Activated CD8-positive, alpha-beta memory T cell treated with anti-CD3 and anti-CD28 coated beads for 24 hours (primary cell): Measurements from ENCODE around the gene TRIP13.

Source experiments
- DNase-seq: peaks from one replicate; pipeline ENCODE4 v3.0.0-alpha.2; 2020

Gene TRIP13

DNA sequence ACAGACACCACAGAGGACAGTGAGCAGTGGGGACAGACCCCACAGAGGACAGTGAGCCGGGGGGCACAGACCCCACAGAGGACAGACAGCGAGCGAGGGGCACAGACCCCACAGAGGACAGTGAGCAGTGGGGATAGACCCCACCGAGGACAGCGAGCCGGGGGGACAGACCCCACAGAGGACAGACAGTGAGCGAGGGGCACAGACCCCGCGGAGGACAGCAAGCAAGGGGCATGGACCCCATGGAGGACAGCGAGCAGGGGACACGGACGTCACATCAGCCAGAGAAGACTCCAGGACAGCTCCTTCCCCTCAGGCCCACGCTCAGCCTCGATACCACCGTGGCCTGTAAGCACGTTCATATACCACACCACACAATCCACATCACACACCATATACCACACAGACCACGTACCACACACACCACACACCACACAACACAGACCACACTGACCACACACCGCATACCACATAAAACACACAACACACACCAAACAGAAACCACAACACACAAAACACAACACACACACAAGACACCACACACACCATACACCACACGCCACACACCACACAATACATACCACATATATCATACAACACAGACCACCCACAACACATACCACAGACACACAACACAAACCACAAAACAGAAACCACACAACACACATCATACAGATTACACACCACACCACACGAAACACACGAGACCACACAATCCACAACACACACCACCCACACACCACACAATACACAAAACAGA is 36.7 kb upstream of the TRIP13 start:
- no peak for DNase-seq

- DNase-seq, result no peak
Measured at GRCh38 chr5:856531-857425, 35.9 kb upstream of the TRIP13 start.

GRCh38 chr5:858726-859125 is 34.0 kb upstream of the TRIP13 start:
- DNase-seq, result no peak

DNA sequence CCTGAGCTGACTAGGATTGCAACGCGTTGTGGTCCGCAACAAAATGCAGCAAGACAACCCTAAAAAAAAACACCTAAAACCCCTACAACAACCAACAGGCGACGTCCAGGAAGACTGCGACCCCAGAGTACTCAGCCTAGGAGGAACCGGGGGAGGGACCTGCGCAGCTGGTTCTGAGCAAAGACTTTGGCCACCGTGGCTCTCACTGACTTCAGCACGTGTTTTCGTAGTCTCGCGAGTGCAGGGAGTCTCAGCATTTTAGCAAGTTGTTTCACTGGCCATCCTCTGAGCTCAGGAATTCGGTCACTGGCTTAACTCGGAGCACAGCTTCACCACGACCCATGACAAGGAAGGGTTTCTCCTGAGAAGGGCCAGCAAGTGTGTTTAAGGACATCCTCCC is 33.3 kb upstream of the TRIP13 start:
- no peak for DNase-seq

DNA sequence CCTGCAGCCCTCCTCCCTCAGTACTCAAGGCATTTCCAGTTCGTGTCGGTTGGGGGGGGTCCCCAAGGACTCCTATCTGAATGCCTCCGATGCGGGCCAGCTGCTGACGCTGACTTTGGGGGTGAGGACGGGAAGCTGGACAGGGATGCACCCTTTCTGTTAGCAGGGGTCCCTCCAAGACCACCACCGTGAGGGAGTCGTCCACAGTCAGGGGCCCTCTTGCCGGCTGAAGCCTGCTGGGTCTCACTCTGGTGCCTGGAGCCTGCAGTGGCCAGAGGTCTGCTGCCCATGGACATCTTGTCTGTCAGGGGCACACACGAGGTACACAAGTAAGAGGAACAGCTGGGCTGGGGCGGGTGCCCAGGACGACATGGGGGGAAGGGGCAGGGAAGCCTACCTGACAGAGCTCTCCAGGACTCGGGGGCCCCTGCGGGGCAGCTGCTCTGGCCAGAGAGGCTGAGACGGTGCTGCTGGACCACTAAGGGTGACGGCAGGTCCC is 32.8 kb upstream of the TRIP13 start:
- DNase-seq, result no peak

GRCh38 chr5:860506-861150 is 32.1 kb upstream of the TRIP13 start:
- no peak for DNase-seq

- no peak for DNase-seq
Measured at GRCh38 chr5:861442-862366, 31.0 kb upstream of the TRIP13 start.

DNA sequence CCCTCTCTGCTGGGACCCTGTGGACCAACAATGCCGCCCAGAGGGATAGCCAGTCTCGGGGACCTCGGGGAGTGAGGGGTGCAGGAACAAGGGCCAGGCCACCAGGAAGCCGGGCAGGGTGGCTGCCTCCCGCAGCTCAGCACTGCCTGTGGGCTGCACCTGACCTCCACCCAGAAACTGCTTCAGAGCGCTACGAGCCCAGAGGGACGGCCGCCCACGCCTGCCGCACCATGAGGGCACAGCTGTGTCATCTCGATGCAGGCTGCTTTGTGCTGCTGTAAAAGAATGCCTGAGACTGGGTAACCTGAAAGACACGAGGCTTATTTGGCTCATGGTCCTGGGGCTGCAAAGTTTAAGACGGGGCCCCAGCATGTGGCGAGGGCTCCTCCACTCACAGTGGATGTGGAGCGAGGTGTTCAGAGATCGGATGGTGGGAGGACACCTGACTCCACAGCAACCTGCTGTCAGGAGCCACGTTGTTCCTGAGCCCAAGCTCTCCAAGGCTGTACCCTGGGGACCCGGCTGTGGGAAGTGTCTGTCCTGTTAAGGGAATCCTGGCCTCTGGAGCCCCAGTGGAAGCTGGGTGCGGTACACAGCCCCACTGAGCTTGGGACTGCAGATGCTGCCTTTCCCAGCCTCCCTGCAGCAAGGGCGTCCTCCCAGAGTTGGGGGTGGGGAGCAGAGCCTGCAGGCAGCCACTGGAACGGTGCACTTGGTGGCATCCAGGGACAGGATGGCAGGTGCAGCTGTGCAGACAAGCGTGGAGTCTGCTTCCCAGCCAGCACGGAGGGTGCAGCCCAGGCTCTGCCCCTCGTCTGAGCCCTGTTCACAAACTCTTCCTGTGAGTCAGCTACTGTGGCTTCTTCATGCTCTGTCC is 30.1 kb upstream of the TRIP13 start:
- no peak for DNase-seq

- no peak for DNase-seq
Measured at GRCh38 chr5:863244-863805, 29.4 kb upstream of the TRIP13 start.

- no peak for DNase-seq
Measured at GRCh38 chr5:864492-865167, 28.1 kb upstream of the TRIP13 start.

GRCh38 chr5:865168-865521 is 27.5 kb upstream of the TRIP13 start:
- no peak for DNase-seq

- DNase-seq, result no peak
Measured at GRCh38 chr5:865771-866170, 26.9 kb upstream of the TRIP13 start.

DNA sequence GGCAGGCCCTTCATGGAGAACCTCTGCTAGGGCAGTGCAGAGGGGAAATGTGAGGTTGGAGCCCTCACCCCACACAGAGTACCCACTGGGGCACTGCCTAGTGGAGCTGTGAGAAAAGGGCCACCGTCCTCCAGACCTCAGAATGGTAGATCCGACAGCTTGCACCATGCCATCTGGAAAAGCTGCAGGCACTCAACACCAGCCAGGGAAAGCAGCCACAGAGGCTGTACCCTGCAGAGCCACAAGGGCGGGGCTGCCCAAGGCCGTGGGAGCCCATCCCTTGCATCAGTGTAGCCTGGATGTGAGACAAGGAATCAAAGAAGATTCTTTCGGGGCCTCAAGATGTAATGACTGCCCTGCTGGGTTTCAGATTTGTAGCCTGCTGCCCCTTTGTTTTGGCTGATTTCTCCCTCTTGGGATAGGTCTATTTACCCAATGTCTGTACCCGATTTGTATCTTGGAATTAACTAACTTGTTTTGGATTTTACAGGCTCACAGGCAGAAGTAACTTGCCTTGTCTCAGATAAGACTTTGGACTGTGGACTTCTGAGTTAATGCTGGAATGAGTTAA is 25.3 kb upstream of the TRIP13 start:
- DNase-seq, result no peak

GRCh38 chr5:868428-869135 is 24.1 kb upstream of the TRIP13 start:
- DNase-seq, result no peak

DNA sequence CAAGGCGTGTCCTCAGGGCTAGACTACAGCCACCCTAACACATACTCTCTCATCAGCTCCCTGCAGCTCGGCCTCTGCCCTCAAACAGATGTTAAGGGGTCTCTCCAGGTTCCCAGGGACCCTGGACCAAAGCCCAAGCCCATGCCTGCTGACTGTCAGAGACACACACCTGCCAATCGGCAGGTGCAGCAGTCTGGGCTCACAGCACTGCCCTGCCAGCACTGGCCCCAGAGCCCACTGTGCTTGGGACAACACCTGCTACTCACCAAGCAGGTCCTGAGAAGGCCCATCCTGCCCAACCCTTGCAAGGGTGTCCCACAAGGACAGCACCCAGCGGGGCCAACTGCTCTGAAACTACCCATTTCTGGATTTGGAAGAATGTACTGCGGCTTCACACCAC is 21.7 kb upstream of the TRIP13 start:
- no peak for DNase-seq

DNA sequence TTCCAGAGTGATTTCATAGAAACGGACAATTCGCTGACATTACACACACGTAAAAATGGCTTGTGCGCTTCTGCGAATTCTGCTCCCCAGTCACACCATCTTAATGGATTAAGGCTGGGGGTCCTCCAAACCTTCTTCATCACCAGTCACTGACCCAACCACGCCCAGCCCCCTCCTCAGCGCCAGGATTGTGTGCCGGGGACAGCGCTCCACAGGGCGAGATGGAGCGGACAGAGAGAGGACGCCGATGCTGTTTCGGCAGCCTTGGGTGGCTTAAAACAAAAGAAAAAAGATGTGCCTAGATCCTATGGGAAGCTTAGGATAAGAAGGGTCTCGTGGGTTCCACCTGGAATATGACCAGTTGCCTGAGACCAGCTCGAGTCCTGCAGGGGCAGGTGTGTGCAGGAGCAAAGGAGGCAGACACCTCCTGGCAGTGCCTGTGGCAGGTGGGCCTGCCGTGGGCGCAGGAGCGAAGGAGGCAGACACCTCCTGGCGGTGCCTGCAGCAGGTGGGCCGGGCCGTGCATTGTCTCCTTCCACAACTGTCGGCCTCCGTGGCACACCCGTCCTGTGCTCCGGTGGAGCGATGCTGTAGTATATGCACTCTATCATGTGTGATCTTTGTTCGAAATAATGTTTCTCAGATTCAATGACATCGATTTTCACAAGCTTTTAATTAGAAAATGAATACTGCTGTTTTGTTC is 20.9 kb upstream of the TRIP13 start:
- no peak for DNase-seq

GRCh38 chr5:872301-872700 is 20.4 kb upstream of the TRIP13 start:
- DNase-seq, result no peak

DNA sequence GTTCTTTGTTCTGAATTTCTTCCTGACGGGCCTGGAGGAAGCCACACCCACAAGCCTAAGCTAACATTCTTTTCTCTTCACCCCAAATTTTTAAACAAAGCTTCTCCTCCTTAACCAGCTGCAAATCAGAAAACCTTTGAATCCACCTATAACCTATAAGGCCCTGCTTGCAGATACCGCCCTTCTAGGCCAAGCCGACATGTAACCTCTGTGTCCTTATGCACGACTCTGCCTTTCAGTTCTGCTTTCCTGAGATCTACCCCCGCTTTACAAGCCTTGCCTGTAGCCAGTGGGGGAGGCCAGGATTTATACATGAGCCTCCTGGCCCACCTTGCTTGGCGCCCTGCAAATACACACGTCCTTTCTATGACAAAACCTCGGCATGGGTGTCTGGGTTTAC is 19.4 kb upstream of the TRIP13 start:
- no peak for DNase-seq

- DNase-seq, result no peak
Measured at GRCh38 chr5:875931-876330, 16.8 kb upstream of the TRIP13 start.
